BJ (cell line): Measurements from ENCODE around the gene LGALS12. TPM values are rescaled to one million over a fixed set of nuclear protein-coding genes. Genes with fewer than 3 reads are reported as not detected.
A peak's percentile ranks its signal among the peaks of the same experiment; 100 is the strongest.

Experiments
- CTCF ChIA-PET: fragments of 350-600 bp; formaldehyde crosslinking; extraction: SDS; loops from one replicate; lab custom pipeline; 2021; ENCODE audit warnings: antibody characterized with exemption, inconsistent platforms; lab: Yijun Ruan, JAX
- POLR2A ChIA-PET: fragments of 300-600 bp; sonication (Branson Sonifier 250); formaldehyde crosslinking; extraction: SDS; loops from one replicate; lab custom pipeline; 2021; ENCODE audit warnings: antibody characterized with exemption; lab: Charles Lee
- DNase-seq: peaks from one replicate; pipeline ENCODE4 v3.0.0-alpha.2; 2011; ENCODE audit warnings: low read depth
- H3K27me3 ChIP-seq: 2 replicates; pipeline ENCODE4 v1.6.0; 2011; ENCODE audit warnings: low read length; ENCODE audit not compliant: control insufficient read depth, insufficient read depth
- H3K36me3 ChIP-seq: 2 replicates; pipeline ENCODE4 v1.5.1; 2011; ENCODE audit warnings: low read length; ENCODE audit not compliant: control insufficient read depth, insufficient read depth
- H3K4me3 ChIP-seq: 2 replicates; pipeline ENCODE4 v1.5.1; 2011; ENCODE audit warnings: low read depth, mild to moderate bottlenecking, control low read depth, low read length
- CTCF ChIP-seq: IDR thresholded peaks from 2 replicates; pipeline ENCODE4 v1.5.1; 2011; ENCODE audit warnings: low read depth, mild to moderate bottlenecking, control low read depth, inconsistent platforms, low read length, moderate library complexity; ENCODE audit not compliant: insufficient read depth
- polyA plus RNA-seq: library from polyadenylated mRNA; depleted of rRNA; stranded (reverse); fragments of >200 nt; gene quantifications from 2 replicates; pipeline ENCODE4 v1.2.3, GENCODE V29; 2011

LGALS12 gene
- polyA plus RNA-seq, 1 experiment: not detected

- POLR2A ChIA-PET: no interaction called here
- H3K4me3 ChIP-seq: no peak overlapping the region
- CTCF ChIA-PET: interaction anchor here (1.4 kb wide), 1 partner anchor 18 kb away, joined by 3 read pairs; no protein-coding TSS in a partner anchor
These were observed 10.2 kb downstream of the LGALS12 start for GRCh38 chr11:63516109-63516508.

GRCh38 chr11:63517156-63517555 lies 11.3 kb downstream of the LGALS12 start:
- Histone ChIP-seq H3K4me3 (no peak overlapping the region), H3K27me3 (peaks cover 4% of the 10 kb centered on the region; the same call in 1 of the 2 replicates), H3K36me3 (no peaks in the 10 kb centered on the region)
- no peak for TF ChIP-seq CTCF
- ChIA-PET POLR2A (no interaction called here), CTCF (interaction anchor here (1.4 kb wide), 1 partner anchor 16 kb away, joined by 3 read pairs; no protein-coding TSS in a partner anchor)
- no peak for DNase-seq

More at GRCh38 chr11:63516109-63516508, 10.2 kb downstream of the LGALS12 start:
- TF ChIP-seq CTCF: no peak
- Histone ChIP-seq H3K36me3 (no peaks in the 10 kb centered on the region), H3K27me3 (peaks cover 4% of the 10 kb centered on the region; the same call in 1 of the 2 replicates)
- no peak for DNase-seq

GRCh38 chr11:63518548-63518947 lies 12.7 kb downstream of the LGALS12 start:
- peak; percentile 15 for DNase-seq
- ChIA-PET CTCF (interaction anchor here (1.6 kb wide), 1 partner anchor 38 kb away, joined by 3 read pairs; no protein-coding TSS in a partner anchor), POLR2A (interaction anchor here (0.6 kb wide), 1 partner anchor 661 kb away, joined by 3 read pairs; no protein-coding TSS in a partner anchor)
- Histone ChIP-seq H3K27me3 (peaks cover 4% of the 10 kb centered on the region; the same call in 1 of the 2 replicates), H3K4me3 (no peak overlapping the region), H3K36me3 (no peaks in the 10 kb centered on the region)
- TF ChIP-seq CTCF: no peak

- no peaks in the 10 kb centered on the region for H3K36me3 ChIP-seq
- TF ChIP-seq CTCF: no peak
- no peak for DNase-seq
- no peaks in the 10 kb centered on the region; the same call in 1 of the 2 replicates for H3K27me3 ChIP-seq
- ChIA-PET CTCF (interaction anchor here (0.6 to 0.7 kb wide), 3 partner anchors 103 to 316 kb away, joined by 3 to 4 read pairs (median 3); no protein-coding TSS in a partner anchor), POLR2A (no interaction called here)
- no peak overlapping the region for H3K4me3 ChIP-seq
These were observed 14.8 kb downstream of the LGALS12 start for GRCh38 chr11:63520606-63521170.

GRCh38 chr11:63521896-63522295 lies 16.0 kb downstream of the LGALS12 start:
- no peaks in the 10 kb centered on the region; the same call in 1 of the 2 replicates for H3K27me3 ChIP-seq
- H3K36me3 ChIP-seq: no peaks in the 10 kb centered on the region
- no peak for DNase-seq
- no peak overlapping the region for H3K4me3 ChIP-seq
- TF ChIP-seq CTCF: no peak
- POLR2A ChIA-PET: no interaction called here
- CTCF ChIA-PET: interaction anchor here (1.2 kb wide), 1 partner anchor 27 kb away, joined by 3 read pairs; no protein-coding TSS in a partner anchor
